Measurements from ENCODE around the gene MCUB. TPM values are rescaled to one million over a fixed set of nuclear protein-coding genes. Genes with fewer than 3 reads are reported as not detected.
"Not testable (repeated sequence)": the region's sequence is repeated elsewhere in the genome, so short reads cannot be mapped to it uniquely, and the experiment has no call there.

The MCUB gene
- total and polyA plus RNA-seq, 12 donors, result 1.7 to 12.6 (median 3.5) TPM

DNA sequence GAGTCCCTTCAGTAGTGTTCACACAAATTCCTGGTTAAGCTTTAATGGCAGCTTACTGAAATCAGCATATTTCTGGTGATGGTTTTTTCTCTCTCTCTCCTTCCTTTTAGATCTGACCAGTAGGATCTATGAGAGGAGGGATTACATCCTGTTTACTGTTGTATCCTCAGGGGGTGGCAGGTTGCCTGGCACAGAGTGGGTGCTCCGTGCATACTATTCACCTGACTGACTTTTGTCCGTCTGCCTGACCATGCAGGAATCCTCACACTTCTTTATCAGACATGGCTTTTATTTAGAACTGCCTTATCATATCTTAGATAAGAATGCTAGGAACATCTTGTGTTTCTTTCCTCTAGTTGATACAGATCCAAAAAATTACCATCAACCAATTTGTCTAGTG, 29.6 kb downstream of the MCUB start:
- Histone ChIP-seq H3K4me1 (peaks cover 0 to 19% (median 8%) of the 10 kb centered on the region in 9 donors), H3K27me3 (no peaks in the 10 kb centered on the region), H3K36me3 (no peaks in the 10 kb centered on the region), H3K4me3 (no peak overlapping the region), H3K9me3 (peaks cover 0 to 11% (median 0%) of the 10 kb centered on the region in 11 donors), H3K27ac (no peak overlapping the region)
- ATAC-seq (peak in 1 of 8 donors; percentile 27), DNase-seq (no peak)
- TF ChIP-seq, protein P1, sequence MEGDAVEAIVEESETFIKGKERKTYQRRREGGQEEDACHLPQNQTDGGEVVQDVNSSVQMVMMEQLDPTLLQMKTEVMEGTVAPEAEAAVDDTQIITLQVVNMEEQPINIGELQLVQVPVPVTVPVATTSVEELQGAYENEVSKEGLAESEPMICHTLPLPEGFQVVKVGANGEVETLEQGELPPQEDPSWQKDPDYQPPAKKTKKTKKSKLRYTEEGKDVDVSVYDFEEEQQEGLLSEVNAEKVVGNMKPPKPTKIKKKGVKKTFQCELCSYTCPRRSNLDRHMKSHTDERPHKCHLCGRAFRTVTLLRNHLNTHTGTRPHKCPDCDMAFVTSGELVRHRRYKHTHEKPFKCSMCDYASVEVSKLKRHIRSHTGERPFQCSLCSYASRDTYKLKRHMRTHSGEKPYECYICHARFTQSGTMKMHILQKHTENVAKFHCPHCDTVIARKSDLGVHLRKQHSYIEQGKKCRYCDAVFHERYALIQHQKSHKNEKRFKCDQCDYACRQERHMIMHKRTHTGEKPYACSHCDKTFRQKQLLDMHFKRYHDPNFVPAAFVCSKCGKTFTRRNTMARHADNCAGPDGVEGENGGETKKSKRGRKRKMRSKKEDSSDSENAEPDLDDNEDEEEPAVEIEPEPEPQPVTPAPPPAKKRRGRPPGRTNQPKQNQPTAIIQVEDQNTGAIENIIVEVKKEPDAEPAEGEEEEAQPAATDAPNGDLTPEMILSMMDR (IDR thresholded peaks at IDR 0.05), result no peak
- intact Hi-C loops (cut with DNase I), result no loop called here
- 39 to 40% methylated on average over 2 of the region's 2 CpGs for WGBS, 2 donors

DNA sequence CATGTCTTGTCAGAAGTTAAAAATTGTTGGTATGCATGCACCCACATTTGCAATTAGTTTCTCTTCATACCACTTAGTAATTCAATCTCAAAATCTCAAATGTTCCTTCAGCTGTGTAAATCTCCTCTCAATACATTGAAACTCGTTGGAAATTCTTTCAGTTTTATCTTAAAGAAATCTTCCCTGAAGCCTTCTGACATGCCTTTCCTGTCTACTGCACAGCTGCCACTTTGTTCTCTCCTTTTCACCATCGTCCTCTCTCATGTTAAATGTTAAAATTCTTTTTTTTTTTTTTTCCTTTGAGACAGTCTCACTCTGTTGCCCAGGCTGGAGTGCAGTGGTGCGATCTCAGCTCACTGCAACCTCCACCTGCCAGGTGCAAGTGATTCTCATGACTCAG, 30.9 kb downstream of the MCUB start:
- ATAC-seq (no peak), DNase-seq (no peak)
- intact Hi-C loops (cut with DNase I), result no loop called here
- H3K4me3 ChIP-seq, result no peak overlapping the region
- H3K4me1 ChIP-seq, result peaks cover 0 to 19% (median 8%) of the 10 kb centered on the region in 9 donors
- WGBS, 2 donors, result 74% methylated on average over 3 of the region's 3 CpGs
- H3K27ac ChIP-seq, result no peak overlapping the region
- no peaks in the 10 kb centered on the region for H3K27me3 ChIP-seq
- TF ChIP-seq, protein P1 (IDR thresholded peaks at IDR 0.05), result no peak
- H3K9me3 ChIP-seq, result peaks cover 0 to 8% (median 0%) of the 10 kb centered on the region in 11 donors
- no peaks in the 10 kb centered on the region for H3K36me3 ChIP-seq

DNA sequence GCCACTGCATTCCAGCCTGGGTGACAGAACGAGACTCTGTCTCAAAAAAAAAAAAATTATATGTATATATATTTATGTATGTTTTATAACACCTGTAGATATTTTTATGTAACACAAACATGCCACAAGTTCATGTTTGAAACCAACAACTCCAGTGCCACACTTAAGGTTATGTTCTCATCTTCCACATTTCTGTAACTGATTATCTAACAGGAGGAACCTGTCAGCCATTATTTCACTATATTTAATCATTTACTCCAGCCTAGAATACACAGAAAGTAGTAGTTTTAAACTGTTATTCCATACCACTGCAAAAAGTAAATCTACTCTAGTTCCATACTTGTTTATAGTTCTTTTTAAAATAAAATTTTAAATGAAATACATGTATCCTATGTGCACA, 32.3 kb downstream of the MCUB start:
- ATAC-seq (no peak), DNase-seq (no peak)
- no peaks in the 10 kb centered on the region for H3K36me3 ChIP-seq
- H3K27ac ChIP-seq, result no peak overlapping the region
- TF ChIP-seq, protein P1 (IDR thresholded peaks at IDR 0.05), result no peak
- H3K4me1 ChIP-seq, result peaks cover 0 to 19% (median 8%) of the 10 kb centered on the region in 9 donors
- intact Hi-C loops (cut with DNase I), result no loop called here
- H3K27me3 ChIP-seq, result no peaks in the 10 kb centered on the region
- no peak overlapping the region for H3K4me3 ChIP-seq
- peaks cover 0 to under 1% (median 0%) of the 10 kb centered on the region in 11 donors for H3K9me3 ChIP-seq
- 100% methylated on average over 1 of the region's 1 CpG for WGBS, 2 donors

DNA sequence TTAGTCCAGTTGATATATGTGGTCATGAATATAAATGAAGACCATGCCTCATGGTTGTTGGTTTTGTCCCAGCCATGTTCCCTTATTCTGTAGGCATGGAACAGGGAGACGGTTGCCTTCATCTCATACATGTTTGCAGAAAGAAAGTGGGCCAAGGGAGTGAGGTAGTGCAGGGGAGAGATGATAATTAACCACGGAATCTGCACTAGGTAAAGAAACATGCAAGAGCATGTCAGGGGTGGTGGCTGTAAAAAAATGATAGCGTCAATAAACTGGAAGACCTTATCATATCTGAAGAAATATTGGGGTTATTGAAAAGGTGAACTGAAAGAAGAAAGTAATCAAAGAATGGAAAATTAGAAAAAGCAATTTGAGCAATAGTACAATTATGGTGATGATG, 35.1 kb downstream of the MCUB start:
- H3K36me3 ChIP-seq; intact Hi-C loops (cut with DNase I); ATAC-seq; H3K27me3 ChIP-seq; H3K4me1 ChIP-seq; DNase-seq; H3K4me3 ChIP-seq; H3K27ac ChIP-seq; H3K9me3 ChIP-seq: not testable (repeated sequence)
- WGBS, 2 donors, result 82 to 84% methylated on average over 3 of the region's 3 CpGs

DNA sequence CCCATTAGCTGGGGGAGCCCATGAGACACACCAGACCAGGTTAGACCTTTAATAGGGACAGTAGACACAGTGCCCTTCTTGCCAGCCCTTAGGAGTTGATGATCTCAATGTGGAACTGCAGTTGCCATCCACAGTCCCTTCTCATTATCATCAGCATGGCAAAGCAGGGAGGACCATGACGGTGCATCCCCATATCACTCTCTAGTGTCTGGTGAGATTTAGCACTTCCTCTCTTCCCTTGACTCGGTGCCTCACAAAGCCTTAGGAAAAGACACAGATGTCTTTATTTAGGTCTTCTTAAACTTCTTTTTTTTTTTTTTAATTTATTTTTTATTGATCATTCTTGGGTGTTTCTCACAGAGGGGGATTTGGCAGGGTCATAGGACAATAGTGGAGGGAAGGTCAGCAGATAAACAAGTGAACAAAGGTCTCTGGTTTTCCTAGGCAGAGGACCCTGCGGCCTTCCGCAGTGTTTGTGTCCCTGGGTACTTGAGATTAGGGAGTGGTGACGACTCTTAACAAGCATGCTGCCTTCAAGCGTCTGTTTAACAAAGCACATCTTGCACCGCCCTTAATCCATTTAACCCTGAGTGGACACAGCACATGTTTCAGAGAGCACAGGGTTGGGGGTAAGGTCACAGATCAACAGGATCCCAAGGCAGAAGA, 36.5 kb downstream of the MCUB start:
- intact Hi-C loops (cut with DNase I); H3K9me3 ChIP-seq; DNase-seq; H3K4me1 ChIP-seq; H3K4me3 ChIP-seq; H3K36me3 ChIP-seq; H3K27ac ChIP-seq; H3K27me3 ChIP-seq: not testable (repeated sequence)
- WGBS, 2 donors, result 33 to 44% methylated on average over 5 to 7 of the region's 7 CpGs
- peak in 1 of 8 donors; percentile 19 for ATAC-seq
